Trophoblast cell (in vitro differentiated cells and primary cell): ENCODE measurements around the gene TMEM176A. TPM values are rescaled to one million over a fixed set of nuclear protein-coding genes. Genes with fewer than 3 reads are reported as not detected.

Experiments
- DNase-seq, 2 donors: peaks; one replicate each; pipeline ENCODE4 v3.0.0-alpha.2; 2016
- H2AFZ ChIP-seq: 2 replicates; pipeline ENCODE4 v1.6.1; 2013; ENCODE audit warnings: low read length, moderate library complexity, mild to moderate bottlenecking; ENCODE audit not compliant: insufficient read depth, poor library complexity
- H2AK5ac ChIP-seq: 2 replicates; pipeline ENCODE4 v1.6.1; 2013; ENCODE audit warnings: mild to moderate bottlenecking, low read length
- H2BK120ac ChIP-seq: 2 replicates; pipeline ENCODE4 v1.6.1; 2013; ENCODE audit warnings: low read length, mild to moderate bottlenecking, moderate library complexity; ENCODE audit not compliant: insufficient read depth, poor library complexity
- H2BK12ac ChIP-seq: 2 replicates; pipeline ENCODE4 v1.6.1; 2013; ENCODE audit warnings: mild to moderate bottlenecking, low read length, moderate library complexity
- H2BK5ac ChIP-seq: 2 replicates; pipeline ENCODE4 v1.6.1; 2013; ENCODE audit warnings: low read length, low read depth, moderate library complexity, mild to moderate bottlenecking; ENCODE audit not compliant: poor library complexity
- H3K14ac ChIP-seq: 2 replicates; pipeline ENCODE4 v1.6.1; 2013; ENCODE audit warnings: mild to moderate bottlenecking, low read length
- H3K18ac ChIP-seq: 2 replicates; pipeline ENCODE4 v1.6.1; 2013; ENCODE audit warnings: mild to moderate bottlenecking, low read length
- H3K23ac ChIP-seq: 2 replicates; pipeline ENCODE4 v1.6.1; 2013; ENCODE audit warnings: low read length
- H3K27ac ChIP-seq: 2 replicates; pipeline ENCODE4 v1.5.1; 2013; ENCODE audit warnings: low read depth, mild to moderate bottlenecking, inconsistent platforms, low read length, moderate library complexity
- H3K27me3 ChIP-seq: 2 replicates; pipeline ENCODE4 v1.6.1; 2013; ENCODE audit warnings: inconsistent platforms, mild to moderate bottlenecking, low read length, moderate library complexity; ENCODE audit not compliant: insufficient read depth
- H3K36me3 ChIP-seq, 2 experiments: 1 replicate in 1 of 2; 2 replicates in 1 of 2; pipeline ENCODE4 v1.6.1; 2013; ENCODE audit warnings: low read length in 2 of 2, mild to moderate bottlenecking in 2 of 2, moderate library complexity in 1 of 2; ENCODE audit not compliant: insufficient read depth in 2 of 2, control insufficient read depth in 1 of 2
- H3K4ac ChIP-seq: 2 replicates; pipeline ENCODE4 v1.6.1; 2013; ENCODE audit warnings: low read depth, mild to moderate bottlenecking, low read length, moderate library complexity
- H3K4me1 ChIP-seq, 2 experiments: 1 replicate in 1 of 2; 2 replicates in 1 of 2; pipeline ENCODE4 v1.6.1; 2013; ENCODE audit warnings: low read length in 2 of 2, mild to moderate bottlenecking in 2 of 2, moderate library complexity in 1 of 2; ENCODE audit not compliant: insufficient read depth in 2 of 2, control insufficient read depth in 1 of 2
- H3K4me2 ChIP-seq: 2 replicates; pipeline ENCODE4 v1.6.1; 2013; ENCODE audit warnings: inconsistent platforms, mild to moderate bottlenecking, low read length, moderate library complexity
- H3K4me3 ChIP-seq: 2 replicates; pipeline ENCODE4 v1.5.1; 2013; ENCODE audit warnings: mild to moderate bottlenecking, low read depth, low read length, inconsistent platforms
- H3K79me1 ChIP-seq: one replicate; pipeline ENCODE4 v1.6.1; 2013; ENCODE audit warnings: low read length
- H3K79me2 ChIP-seq: 2 replicates; pipeline ENCODE4 v1.6.1; 2013; ENCODE audit warnings: low read length, mild to moderate bottlenecking; ENCODE audit not compliant: control insufficient read depth, insufficient read depth, poor library complexity
- H3K9ac ChIP-seq: 2 replicates; pipeline ENCODE4 v1.6.1; 2013; ENCODE audit warnings: mild to moderate bottlenecking, low read length
- H3K9me3 ChIP-seq: 2 replicates; pipeline ENCODE4 v1.6.1; 2013; ENCODE audit warnings: low read depth, mild to moderate bottlenecking, control low read depth, inconsistent platforms, low read length; ENCODE audit not compliant: insufficient read depth
- H4K12ac ChIP-seq: 2 replicates; pipeline ENCODE4 v1.6.1; 2013; ENCODE audit warnings: low read depth, mild to moderate bottlenecking, low read length, moderate library complexity
- H4K8ac ChIP-seq: 2 replicates; pipeline ENCODE4 v1.6.1; 2013; ENCODE audit warnings: low read depth, mild to moderate bottlenecking, low read length, moderate library complexity
- H4K91ac ChIP-seq: one replicate; pipeline ENCODE4 v1.6.1; 2013; ENCODE audit warnings: low read depth, mild to moderate bottlenecking, low read length, moderate library complexity
- WGBS: extraction: QIAGEN DNeasy Blood & Tissue Kit; methylation state at CpG from one replicate; pipeline ENCODE4 v1.1.7; 2013; ENCODE audit warnings: missing lambda C conversion rate; ENCODE audit not compliant: insufficient read length, insufficient coverage; ENCODE audit errors: extremely low coverage; 5-methylcytosine and 5-hydroxymethylcytosine counted together
- polyA plus RNA-seq: library from polyadenylated mRNA; stranded (reverse); fragments of 200-250 nt; gene quantifications from 2 replicates; pipeline ENCODE4 v1.2.3, GENCODE V29; 2013

TMEM176A gene, protein sequence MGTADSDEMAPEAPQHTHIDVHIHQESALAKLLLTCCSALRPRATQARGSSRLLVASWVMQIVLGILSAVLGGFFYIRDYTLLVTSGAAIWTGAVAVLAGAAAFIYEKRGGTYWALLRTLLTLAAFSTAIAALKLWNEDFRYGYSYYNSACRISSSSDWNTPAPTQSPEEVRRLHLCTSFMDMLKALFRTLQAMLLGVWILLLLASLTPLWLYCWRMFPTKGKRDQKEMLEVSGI
- 1.7 and 1.8 TPM in 2 replicates for polyA plus RNA-seq

DNA sequence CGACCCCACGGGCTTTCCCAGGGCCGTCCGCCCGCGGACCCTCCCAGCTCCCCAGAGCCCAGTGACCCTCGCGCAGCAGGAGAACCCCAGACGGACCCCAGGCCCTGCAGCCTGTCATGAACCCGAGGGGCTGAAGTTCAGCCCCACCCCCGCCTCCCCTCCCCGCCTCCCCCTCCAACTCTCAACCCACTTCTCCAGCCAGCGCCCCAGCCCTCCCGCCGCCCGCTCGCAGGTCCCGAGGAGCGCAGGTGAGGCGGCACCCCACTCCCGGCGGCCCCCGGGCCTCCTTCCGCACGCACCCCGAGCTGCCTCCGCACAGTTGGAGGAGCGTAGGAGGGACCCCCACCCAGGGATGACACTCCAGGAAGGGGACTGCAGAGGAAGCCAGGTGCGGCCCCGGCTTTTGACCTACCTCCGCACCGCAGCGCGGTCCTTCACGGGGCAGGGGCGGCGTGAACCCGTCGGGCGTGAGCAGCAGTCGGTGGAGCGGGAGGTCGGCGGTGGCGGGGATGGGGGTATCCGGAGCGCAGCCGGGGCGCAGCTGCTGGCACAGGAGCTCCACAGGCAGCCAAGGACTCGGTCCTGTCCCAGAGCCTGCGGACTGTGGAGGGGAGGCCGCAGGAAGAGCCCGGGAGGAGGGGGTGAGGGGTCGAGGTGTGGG lies at the start of gene TMEM176A:
Gene TMEM176A (plus strand): TSS at position 189 of the 661 bp plus-strand sequence. CDS start 782 bp downstream, outside the sequence.
- Histone ChIP-seq H4K91ac (no peak within 1 kb of the TSS), H3K4me2 (peak within 1 kb of the TSS; percentile 67), H3K27me3 (peaks cover 36% of the 10 kb centered on the region), H4K12ac (no peak within 1 kb of the TSS), H3K4me1 (peaks cover 6 to 9% of the 10 kb centered on the region in 2 experiments), H3K36me3 (no peaks in the 10 kb centered on the region), H3K27ac (no peak within 1 kb of the TSS), H2AFZ (no peak within 1 kb of the TSS), H2BK120ac (no peak within 1 kb of the TSS), H2BK5ac (no peak within 1 kb of the TSS), H3K23ac (no peak within 1 kb of the TSS), H3K79me1 (no peaks in the 10 kb centered on the region), H3K9ac (no peak within 1 kb of the TSS), H3K14ac (no peak within 1 kb of the TSS), H3K79me2 (no peaks in the 10 kb centered on the region), H3K18ac (no peak within 1 kb of the TSS), H4K8ac (no peak within 1 kb of the TSS), H3K9me3 (peaks cover 5% of the 10 kb centered on the region), H2AK5ac (no peak within 1 kb of the TSS), H2BK12ac (no peak within 1 kb of the TSS), H3K4me3 (peak within 1 kb of the TSS; percentile 43), H3K4ac (no peak within 1 kb of the TSS)
- no CpG with 5 or more reads among the region's 54 CpGs for WGBS
- DNase-seq, result no peak

DNA sequence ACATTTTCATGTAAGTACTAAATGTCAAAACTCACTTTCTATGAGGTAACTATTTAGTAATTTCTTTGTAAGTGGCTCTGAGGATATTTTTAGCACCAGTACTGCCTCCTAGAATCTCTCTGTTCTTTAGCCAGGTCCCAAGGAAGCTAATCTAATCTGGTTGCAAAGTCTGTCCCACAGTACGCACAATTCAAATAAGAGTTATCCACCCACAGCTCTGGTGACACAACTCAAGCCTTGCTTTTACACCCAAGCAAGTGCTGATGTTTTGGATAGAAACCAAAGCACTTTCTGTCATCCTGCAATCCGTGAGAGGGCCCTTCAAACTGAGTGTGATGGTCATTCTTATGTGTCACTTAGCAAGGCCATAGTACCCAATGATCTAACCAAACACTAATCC lies 48.9 kb upstream of the TMEM176A start:
- no peak overlapping the region for H3K27ac ChIP-seq
- no peak overlapping the region for H2BK120ac ChIP-seq
- H2BK5ac ChIP-seq, result no peak overlapping the region
- no peaks in the 10 kb centered on the region for H3K36me3 ChIP-seq
- H3K4ac ChIP-seq, result no peak overlapping the region
- H3K79me2 ChIP-seq, result no peaks in the 10 kb centered on the region
- H4K91ac ChIP-seq, result no peak overlapping the region
- no peaks in the 10 kb centered on the region for H3K27me3 ChIP-seq
- no peak overlapping the region for H3K18ac ChIP-seq
- WGBS, result no CpG with 5 or more reads among the region's 2 CpGs
- H3K79me1 ChIP-seq, result no peaks in the 10 kb centered on the region
- H3K23ac ChIP-seq, result no peak overlapping the region
- DNase-seq, result no peak
- H3K4me3 ChIP-seq, result no peak overlapping the region
- no peaks in the 10 kb centered on the region for H3K4me1 ChIP-seq
- no peak overlapping the region for H2AFZ ChIP-seq
- no peak overlapping the region for H2AK5ac ChIP-seq
- H3K9ac ChIP-seq, result no peak overlapping the region
- H3K14ac ChIP-seq, result no peak overlapping the region
- peaks cover 3% of the 10 kb centered on the region for H3K9me3 ChIP-seq
- no peak overlapping the region for H4K12ac ChIP-seq
- no peak overlapping the region for H3K4me2 ChIP-seq
- no peak overlapping the region for H2BK12ac ChIP-seq
- no peak overlapping the region for H4K8ac ChIP-seq

DNA sequence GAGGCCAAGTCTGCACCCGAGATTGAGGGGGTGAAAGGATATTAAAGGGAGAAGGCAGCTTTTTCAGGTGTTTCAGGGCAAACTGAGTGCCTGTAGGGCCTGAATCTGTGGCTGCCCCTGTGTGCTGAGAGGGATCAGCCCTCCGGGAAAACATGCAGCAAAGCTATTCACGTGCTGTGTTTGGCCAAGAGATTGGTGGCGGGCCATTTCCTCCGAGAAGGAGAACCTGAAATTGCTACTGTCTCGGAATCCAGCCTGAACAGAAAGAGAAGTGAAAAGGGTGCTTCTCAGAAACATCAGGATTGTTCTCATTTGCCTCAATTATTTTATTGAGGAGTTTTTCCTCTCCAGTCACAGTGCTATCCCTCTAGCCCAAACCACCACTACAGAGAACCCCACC lies 47.3 kb upstream of the TMEM176A start:
- Histone ChIP-seq H3K4me2 (no peak overlapping the region), H3K23ac (no peak overlapping the region), H2BK12ac (no peak overlapping the region), H3K79me2 (no peaks in the 10 kb centered on the region), H4K8ac (no peak overlapping the region), H4K12ac (no peak overlapping the region), H3K9me3 (no peaks in the 10 kb centered on the region), H3K9ac (no peak overlapping the region), H4K91ac (no peak overlapping the region), H2AK5ac (no peak overlapping the region), H2BK120ac (no peak overlapping the region), H3K4me1 (no peaks in the 10 kb centered on the region), H3K14ac (no peak overlapping the region), H3K27ac (no peak overlapping the region), H2BK5ac (no peak overlapping the region), H3K27me3 (no peaks in the 10 kb centered on the region), H2AFZ (no peak overlapping the region), H3K4me3 (no peak overlapping the region), H3K18ac (no peak overlapping the region), H3K4ac (no peak overlapping the region), H3K79me1 (no peaks in the 10 kb centered on the region), H3K36me3 (no peaks in the 10 kb centered on the region)
- WGBS, result no CpG with 5 or more reads among the region's 6 CpGs
- DNase-seq, result no peak

DNA sequence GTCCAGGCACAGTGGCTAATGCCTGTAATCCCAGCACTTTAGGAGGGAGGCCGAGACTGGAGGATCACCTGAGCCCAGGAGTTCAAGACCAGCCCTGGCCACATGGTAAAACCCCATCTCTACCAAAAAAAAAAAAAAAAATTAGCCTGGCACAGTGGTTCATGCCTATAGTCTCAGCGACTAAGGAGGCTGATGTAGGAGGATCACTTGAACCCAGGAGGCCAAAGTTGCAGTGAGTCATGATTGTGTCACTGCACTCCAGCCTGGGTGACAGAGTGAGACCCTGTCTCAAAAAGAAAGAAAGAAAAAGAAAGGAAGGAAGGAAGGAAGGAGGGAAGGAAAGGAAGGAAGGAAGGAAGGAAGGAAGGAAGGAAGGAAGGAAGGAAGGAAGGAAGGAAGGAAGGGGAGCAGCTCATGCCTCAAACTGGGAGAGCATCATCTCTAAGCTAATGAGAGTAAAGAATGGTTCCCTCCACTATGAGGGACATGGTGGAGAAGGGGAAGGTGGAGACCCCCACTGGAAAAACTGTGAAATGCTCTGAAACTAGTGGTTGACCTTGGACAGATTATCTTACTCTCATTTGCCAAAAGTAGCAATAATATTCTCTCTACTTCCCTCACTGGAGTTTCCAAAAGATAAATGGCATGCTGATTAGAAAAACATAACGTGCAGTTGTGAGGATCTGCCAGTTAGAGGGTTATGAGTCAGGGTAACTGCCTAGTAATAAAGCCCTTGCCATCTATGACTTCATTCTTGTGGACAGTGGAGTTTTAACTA lies 46.6 kb upstream of the TMEM176A start:
- H3K27me3 ChIP-seq, result no peaks in the 10 kb centered on the region
- H3K23ac ChIP-seq, result no peak overlapping the region
- H3K4me3 ChIP-seq, result no peak overlapping the region
- DNase-seq, result no peak
- no peaks in the 10 kb centered on the region for H3K9me3 ChIP-seq
- no peak overlapping the region for H3K4me2 ChIP-seq
- no peaks in the 10 kb centered on the region for H3K36me3 ChIP-seq
- H2BK5ac ChIP-seq, result no peak overlapping the region
- H2BK12ac ChIP-seq, result no peak overlapping the region
- no peaks in the 10 kb centered on the region for H3K79me1 ChIP-seq
- no peak overlapping the region for H4K8ac ChIP-seq
- no peaks in the 10 kb centered on the region for H3K79me2 ChIP-seq
- no peak overlapping the region for H3K18ac ChIP-seq
- no CpG with 5 or more reads among the region's 3 CpGs for WGBS
- H3K4me1 ChIP-seq, result no peaks in the 10 kb centered on the region
- H3K9ac ChIP-seq, result no peak overlapping the region
- no peak overlapping the region for H3K27ac ChIP-seq
- no peak overlapping the region for H2AK5ac ChIP-seq
- H3K4ac ChIP-seq, result no peak overlapping the region
- H2BK120ac ChIP-seq, result no peak overlapping the region
- H4K91ac ChIP-seq, result no peak overlapping the region
- no peak overlapping the region for H2AFZ ChIP-seq
- no peak overlapping the region for H4K12ac ChIP-seq
- H3K14ac ChIP-seq, result no peak overlapping the region
